HepG2 (cell line): Measurements from ENCODE around the gene SRCIN1. TPM values are rescaled to one million over a fixed set of nuclear protein-coding genes. Genes with fewer than 3 reads are reported as not detected.

Experiments used
- FOXA1 ChIP-seq, 2 experiments: fragments of 450-650 bp in 1 of 2; sonication (generic) in 1 of 2; formaldehyde crosslinking in 1 of 2; IDR thresholded peaks; 2 replicates each; pipeline versions ENCODE4 v1.4.0 to v1.6.1; 2016 to 2020; ENCODE audit warnings: missing genetic modification reagents in 1 of 2
- FOXP4 ChIP-seq: sonication (generic); formaldehyde crosslinking; IDR thresholded peaks from 2 replicates; pipeline ENCODE4 v1.4.0; 2020; ENCODE audit warnings: missing genetic modification reagents
- GATAD2A ChIP-seq: IDR thresholded peaks from 2 replicates; pipeline ENCODE4 v1.6.1; 2016
- JARID2 ChIP-seq: sonication (generic); formaldehyde crosslinking; IDR thresholded peaks from 2 replicates; pipeline ENCODE4 v1.8.1; 2023; ENCODE audit warnings: missing genetic modification reagents, inconsistent platforms; ENCODE audit not compliant: insufficient replicate concordance
- NFKB2 ChIP-seq: sonication (generic); formaldehyde crosslinking; IDR thresholded peaks from 2 replicates; pipeline ENCODE4 v1.4.0; 2020; ENCODE audit warnings: missing genetic modification reagents, borderline replicate concordance
- SRY ChIP-seq: sonication (generic); formaldehyde crosslinking; IDR thresholded peaks from 2 replicates; pipeline ENCODE4 v1.8.0; 2022; ENCODE audit warnings: mild to moderate bottlenecking, missing genetic modification reagents
- WIZ ChIP-seq: sonication (generic); formaldehyde crosslinking; IDR thresholded peaks from 2 replicates; pipeline ENCODE4 v1.5.1; 2020; ENCODE audit warnings: mild to moderate bottlenecking, missing genetic modification reagents
- ZFP36 ChIP-seq: fragments of 150-350 bp; IDR thresholded peaks from 2 replicates; pipeline ENCODE4 v1.6.1; 2018; ENCODE audit warnings: borderline replicate concordance, low read length, low read depth; ENCODE audit not compliant: partially characterized antibody
- ZFX ChIP-seq: sonication (generic); formaldehyde crosslinking; IDR thresholded peaks from 2 replicates; pipeline ENCODE4 v1.4.0; 2020; ENCODE audit warnings: mild to moderate bottlenecking, low read depth, missing genetic modification reagents, moderate library complexity
- ZMYM3 ChIP-seq: sonication (generic); formaldehyde crosslinking; IDR thresholded peaks from 2 replicates; pipeline ENCODE4 v1.5.1; 2020; ENCODE audit warnings: mild to moderate bottlenecking, missing genetic modification reagents
- ZNF280D ChIP-seq: sonication (generic); formaldehyde crosslinking; IDR thresholded peaks from 2 replicates; pipeline ENCODE4 v1.5.1; 2020; ENCODE audit warnings: mild to moderate bottlenecking, missing genetic modification reagents
- ZNF572 ChIP-seq: sonication (generic); formaldehyde crosslinking; IDR thresholded peaks from 2 replicates; pipeline ENCODE4 v1.5.1; 2020; ENCODE audit warnings: mild to moderate bottlenecking, missing genetic modification reagents
- polyA plus RNA-seq, 8 experiments: library from polyadenylated mRNA; depleted of rRNA in 3 of 8; stranded (reverse) in 7 of 8; unstranded in 1 of 8; fragments of >200 nt; fragmentation: Illumina TruSeq in 4 of 8; extraction: Trizol in 4 of 8; gene quantifications; 2 replicates each; pipeline versions ENCODE4 v1.2.1 to v1.2.3, GENCODE V29; 2011 to 2016; ENCODE audit warnings: low read depth in 4 of 8, missing spikeins in 1 of 8, mixed read lengths in 1 of 8; ENCODE audit not compliant: insufficient read depth in 1 of 8
- total RNA-seq, 5 experiments: library from RNA; depleted of rRNA; stranded (reverse); fragments of >200 nt; fragmentation: Illumina TruSeq; extraction: Trizol; gene quantifications; 2 replicates each; pipeline ENCODE4 v1.2.3, GENCODE V29; 2016; ENCODE audit warnings: low read depth in 1 of 5
- TF ChIP-seq, protein P1 (sequence below), 2 experiments: fragments of 450-650 bp in 1 of 2; sonication (generic) in 1 of 2; formaldehyde crosslinking in 1 of 2; IDR thresholded peaks; 2 replicates each; pipeline versions ENCODE4 v1.6.1 to v1.8.0; 2016 to 2022; ENCODE audit warnings: antibody characterized with exemption in 1 of 2, mild to moderate bottlenecking in 1 of 2, missing genetic modification reagents in 1 of 2
- TF ChIP-seq, protein P2 (sequence below): sonication (generic); formaldehyde crosslinking; IDR thresholded peaks from 2 replicates; pipeline ENCODE4 v1.8.0; 2022; ENCODE audit warnings: mild to moderate bottlenecking, missing genetic modification reagents, moderate library complexity

SRCIN1 gene
- total and polyA plus RNA-seq, 2 of the 13 experiments (the other 11 are each of a cell fraction or from before 2014, with no cell fraction given): 1.2 to 9.6 TPM

DNA sequence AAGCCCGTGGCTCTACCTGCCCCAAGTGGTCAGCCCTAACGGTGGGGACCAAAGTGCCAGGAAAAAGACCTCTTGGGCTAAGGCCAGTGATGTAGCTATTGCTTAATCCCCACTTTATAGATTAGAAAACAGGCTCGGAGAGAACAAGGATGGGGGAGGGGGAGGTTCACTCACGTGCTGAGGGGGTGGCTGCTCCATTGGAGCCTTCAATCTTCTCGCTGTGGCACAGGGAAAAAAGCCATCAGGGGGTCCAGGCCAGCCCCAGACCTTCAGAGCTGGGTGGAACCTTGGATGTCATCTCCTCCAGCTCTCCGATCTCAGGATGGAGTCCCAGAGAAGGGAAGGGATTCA lies 45.9 kb downstream of the SRCIN1 start (continued):
- TF ChIP-seq, protein P1, sequence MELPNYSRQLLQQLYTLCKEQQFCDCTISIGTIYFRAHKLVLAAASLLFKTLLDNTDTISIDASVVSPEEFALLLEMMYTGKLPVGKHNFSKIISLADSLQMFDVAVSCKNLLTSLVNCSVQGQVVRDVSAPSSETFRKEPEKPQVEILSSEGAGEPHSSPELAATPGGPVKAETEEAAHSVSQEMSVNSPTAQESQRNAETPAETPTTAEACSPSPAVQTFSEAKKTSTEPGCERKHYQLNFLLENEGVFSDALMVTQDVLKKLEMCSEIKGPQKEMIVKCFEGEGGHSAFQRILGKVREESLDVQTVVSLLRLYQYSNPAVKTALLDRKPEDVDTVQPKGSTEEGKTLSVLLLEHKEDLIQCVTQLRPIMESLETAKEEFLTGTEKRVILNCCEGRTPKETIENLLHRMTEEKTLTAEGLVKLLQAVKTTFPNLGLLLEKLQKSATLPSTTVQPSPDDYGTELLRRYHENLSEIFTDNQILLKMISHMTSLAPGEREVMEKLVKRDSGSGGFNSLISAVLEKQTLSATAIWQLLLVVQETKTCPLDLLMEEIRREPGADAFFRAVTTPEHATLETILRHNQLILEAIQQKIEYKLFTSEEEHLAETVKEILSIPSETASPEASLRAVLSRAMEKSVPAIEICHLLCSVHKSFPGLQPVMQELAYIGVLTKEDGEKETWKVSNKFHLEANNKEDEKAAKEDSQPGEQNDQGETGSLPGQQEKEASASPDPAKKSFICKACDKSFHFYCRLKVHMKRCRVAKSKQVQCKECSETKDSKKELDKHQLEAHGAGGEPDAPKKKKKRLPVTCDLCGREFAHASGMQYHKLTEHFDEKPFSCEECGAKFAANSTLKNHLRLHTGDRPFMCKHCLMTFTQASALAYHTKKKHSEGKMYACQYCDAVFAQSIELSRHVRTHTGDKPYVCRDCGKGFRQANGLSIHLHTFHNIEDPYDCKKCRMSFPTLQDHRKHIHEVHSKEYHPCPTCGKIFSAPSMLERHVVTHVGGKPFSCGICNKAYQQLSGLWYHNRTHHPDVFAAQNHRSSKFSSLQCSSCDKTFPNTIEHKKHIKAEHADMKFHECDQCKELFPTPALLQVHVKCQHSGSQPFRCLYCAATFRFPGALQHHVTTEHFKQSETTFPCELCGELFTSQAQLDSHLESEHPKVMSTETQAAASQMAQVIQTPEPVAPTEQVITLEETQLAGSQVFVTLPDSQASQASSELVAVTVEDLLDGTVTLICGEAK (IDR thresholded peaks at IDR 0.05): no peak
- TF ChIP-seq, protein P1 (CRISPR knock-in tag; IDR thresholded peaks at IDR 0.05): no peak
- 0 out of 2 replicates have a peak, but pooled peaks have one; percentile 7 for TF ChIP-seq WIZ (CRISPR knock-in tag)
- no peak for TF ChIP-seq SRY
- TF ChIP-seq NFKB2 (CRISPR knock-in tag): no peak
- TF ChIP-seq, protein P2, sequence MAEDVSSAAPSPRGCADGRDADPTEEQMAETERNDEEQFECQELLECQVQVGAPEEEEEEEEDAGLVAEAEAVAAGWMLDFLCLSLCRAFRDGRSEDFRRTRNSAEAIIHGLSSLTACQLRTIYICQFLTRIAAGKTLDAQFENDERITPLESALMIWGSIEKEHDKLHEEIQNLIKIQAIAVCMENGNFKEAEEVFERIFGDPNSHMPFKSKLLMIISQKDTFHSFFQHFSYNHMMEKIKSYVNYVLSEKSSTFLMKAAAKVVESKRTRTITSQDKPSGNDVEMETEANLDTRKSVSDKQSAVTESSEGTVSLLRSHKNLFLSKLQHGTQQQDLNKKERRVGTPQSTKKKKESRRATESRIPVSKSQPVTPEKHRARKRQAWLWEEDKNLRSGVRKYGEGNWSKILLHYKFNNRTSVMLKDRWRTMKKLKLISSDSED: no peak
- TF ChIP-seq FOXP4 (CRISPR knock-in tag): no peak
- no peak for TF ChIP-seq ZFX (CRISPR knock-in tag)
- no peak for TF ChIP-seq GATAD2A (CRISPR knock-in tag)
- TF ChIP-seq JARID2: no peak
- 0 out of 2 replicates have a peak, but pooled peaks have one; percentile 13 for TF ChIP-seq ZNF572
- TF ChIP-seq FOXA1 (IDR thresholded peaks at IDR 0.05): no peak
- no peak for TF ChIP-seq FOXA1 (CRISPR knock-in tag; IDR thresholded peaks at IDR 0.05)
- no peak for TF ChIP-seq ZNF280D (CRISPR knock-in tag)
- TF ChIP-seq ZFP36: no peak
- TF ChIP-seq ZMYM3: no peak
